ENCODE results near the gene PXMP4. TPM values are rescaled to one million over a fixed set of nuclear protein-coding genes. Genes with fewer than 3 reads are reported as not detected.
A peak's percentile ranks its signal among the peaks of the same experiment; 100 is the strongest.

Gene PXMP4
- total RNA-seq, 1 donor from 2014 or later: 2.4 TPM

- Histone ChIP-seq H3K36me3 (ENCODE audit: control insufficient read depth, insufficient read depth, low read length) (no peaks in the 10 kb centered on the region), H3K27me3 (ENCODE audit: control insufficient read depth, insufficient read depth, low read length) (no peaks in the 10 kb centered on the region), H3K4me3 (ENCODE audit: low read depth, low read length) (peak within 1 kb of the TSS; percentile 52)
- FAIRE-seq (no peak), DNase-seq (ENCODE audit: low read depth) (peak; percentile 34)
- no peak for TF ChIP-seq CTCF (IDR thresholded peaks at IDR 0.05; ENCODE audit: insufficient read depth, low read length, severe bottlenecking)
Observed at GRCh38 chr20:33674294-33675135, 45.6 kb downstream of the PXMP4 start, which contains the start of gene NECAB3. TSS of gene NECAB3 (minus strand) at chr20:33674428. CDS start at chr20:33674352, 76 bp downstream.

- TF ChIP-seq CTCF (IDR thresholded peaks at IDR 0.05; ENCODE audit: insufficient read depth, low read length, severe bottlenecking): no peak
- no peak for DNase-seq (ENCODE audit: low read depth)
- Histone ChIP-seq H3K36me3 (ENCODE audit: control insufficient read depth, insufficient read depth, low read length) (no peaks in the 10 kb centered on the region), H3K27me3 (ENCODE audit: control insufficient read depth, insufficient read depth, low read length) (no peaks in the 10 kb centered on the region), H3K4me3 (ENCODE audit: low read depth, low read length) (peak overlapping the region; percentile 52)
- no peak for FAIRE-seq
Observed at GRCh38 chr20:33673410-33674293, 46.5 kb downstream of the PXMP4 start.

GRCh38 chr20:33673114-33673409 lies 47.0 kb downstream of the PXMP4 start:
- FAIRE-seq (no peak), DNase-seq (ENCODE audit: low read depth) (no peak)
- TF ChIP-seq CTCF (IDR thresholded peaks at IDR 0.05; ENCODE audit: insufficient read depth, low read length, severe bottlenecking): no peak
- Histone ChIP-seq H3K4me3 (ENCODE audit: low read depth, low read length) (no peak overlapping the region), H3K36me3 (ENCODE audit: control insufficient read depth, insufficient read depth, low read length) (no peaks in the 10 kb centered on the region), H3K27me3 (ENCODE audit: control insufficient read depth, insufficient read depth, low read length) (no peaks in the 10 kb centered on the region)

- no peak for FAIRE-seq
- Histone ChIP-seq H3K4me3 (ENCODE audit: low read depth, low read length) (no peak overlapping the region), H3K27me3 (ENCODE audit: control insufficient read depth, insufficient read depth, low read length) (no peaks in the 10 kb centered on the region), H3K36me3 (ENCODE audit: control insufficient read depth, insufficient read depth, low read length) (no peaks in the 10 kb centered on the region)
- TF ChIP-seq CTCF (IDR thresholded peaks at IDR 0.05; ENCODE audit: insufficient read depth, low read length, severe bottlenecking): no peak
- DNase-seq (ENCODE audit: low read depth): no peak
Observed at GRCh38 chr20:33672426-33673113, 47.5 kb downstream of the PXMP4 start.

- no peak for FAIRE-seq
Observed at GRCh38 chr20:33671573-33672288, 48.4 kb downstream of the PXMP4 start.

More at GRCh38 chr20:33671573-33672288, 48.4 kb downstream of the PXMP4 start:
- no peak for DNase-seq (ENCODE audit: low read depth)
- Histone ChIP-seq H3K27me3 (ENCODE audit: control insufficient read depth, insufficient read depth, low read length) (no peaks in the 10 kb centered on the region), H3K4me3 (ENCODE audit: low read depth, low read length) (no peak overlapping the region), H3K36me3 (ENCODE audit: control insufficient read depth, insufficient read depth, low read length) (no peaks in the 10 kb centered on the region)
- no peak for TF ChIP-seq CTCF (IDR thresholded peaks at IDR 0.05; ENCODE audit: insufficient read depth, low read length, severe bottlenecking)

All from bronchial epithelial cell (primary cell).